GM21381 (cell line): Measurements from ENCODE around the gene NAGS.
"Not testable (repeated sequence)": the region's sequence is repeated elsewhere in the genome, so short reads cannot be mapped to it uniquely, and the experiment has no call there.

Experiments
- ATAC-seq: cut with Tn5 transposase; IDR thresholded peaks from one replicate; pipeline ENCODE4 v1.9.1; 2021; ENCODE audit warnings: mild to moderate bottlenecking, moderate library complexity; ENCODE audit not compliant: unreplicated experiment

Gene NAGS

GRCh38 chr17:43983515-43984411 lies 20.7 kb upstream of the NAGS start:
- no peak for ATAC-seq

- no peak for ATAC-seq
These were observed 19.9 kb upstream of the NAGS start for GRCh38 chr17:43984521-43984920.

DNA sequence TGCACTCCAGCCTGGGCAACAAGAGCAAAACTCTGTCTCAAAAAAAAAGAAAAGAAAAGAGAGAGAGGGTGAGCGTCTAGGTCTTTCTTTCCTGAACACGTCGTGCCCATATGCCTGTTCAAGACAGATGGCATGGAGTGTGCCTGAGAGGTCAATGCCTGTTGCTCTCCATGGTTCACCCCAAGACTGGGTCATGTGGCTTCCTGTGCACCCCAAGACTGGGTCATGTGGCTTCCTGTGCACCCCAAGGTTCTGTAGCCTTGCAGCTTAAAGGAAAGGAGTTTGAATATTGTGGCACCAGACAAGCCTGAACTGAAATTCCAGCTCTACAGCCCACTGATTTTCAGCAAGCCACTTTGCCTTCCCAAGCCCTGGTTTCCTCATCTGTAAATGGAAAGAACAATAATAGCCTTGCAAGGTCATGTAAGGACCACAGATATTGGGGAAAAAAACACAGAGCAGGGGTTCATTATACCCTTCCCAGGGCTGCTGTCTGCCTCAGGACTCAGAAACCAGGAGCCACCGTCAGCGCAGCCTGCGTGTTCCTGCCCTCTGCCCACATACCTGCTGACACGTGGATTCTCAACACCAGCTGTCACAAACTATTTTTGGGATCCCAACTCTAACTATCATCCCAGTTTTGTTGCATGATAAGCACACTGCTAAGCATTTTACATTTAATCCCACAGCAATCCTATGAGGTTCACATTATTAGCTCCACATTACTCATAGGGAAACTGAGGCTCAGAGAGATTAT lies 18.0 kb upstream of the NAGS start:
- no peak for ATAC-seq

DNA sequence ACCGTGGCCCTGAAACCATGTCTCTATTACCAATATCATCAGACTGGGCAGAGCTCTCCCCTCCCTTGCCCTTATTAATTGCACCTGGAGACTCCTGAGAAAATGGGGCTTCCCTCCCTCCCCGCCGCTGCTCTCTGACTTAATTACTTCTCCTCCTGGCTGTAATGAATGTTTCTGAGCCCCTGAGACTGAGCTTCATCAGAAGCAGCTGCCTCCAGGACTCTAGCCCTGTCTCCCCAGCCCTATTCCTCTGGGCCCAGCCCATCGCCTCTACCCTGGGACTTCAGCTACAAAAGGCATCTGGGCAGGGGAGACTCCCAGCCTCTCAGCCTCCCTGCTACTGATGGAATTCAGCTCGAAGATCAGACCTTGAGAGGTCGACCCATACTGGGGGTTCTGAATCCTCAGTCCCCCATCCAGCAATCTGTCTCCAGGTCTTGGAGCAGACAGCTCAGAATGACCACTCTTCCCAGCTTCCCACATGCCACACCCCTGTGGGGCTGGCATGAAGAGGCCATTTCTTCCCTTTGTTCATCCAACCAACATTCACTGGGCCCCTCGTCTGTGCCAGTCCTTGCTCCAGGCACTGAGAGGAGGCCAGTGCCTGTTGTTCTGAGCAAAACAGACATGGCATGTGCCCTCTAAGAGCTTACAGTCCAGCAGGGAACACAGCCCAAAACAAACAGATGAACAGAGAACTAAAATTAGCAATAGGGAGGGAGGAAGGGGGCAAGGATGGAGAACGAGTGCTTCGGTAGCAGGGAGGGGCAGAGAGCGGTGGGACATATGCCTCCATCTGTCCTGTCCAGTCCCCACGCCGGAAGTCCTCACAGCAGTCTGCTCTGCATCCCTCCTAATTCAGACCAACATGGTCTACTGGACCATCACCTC lies 17.0 kb upstream of the NAGS start:
- ATAC-seq: no peak

- ATAC-seq: no peak
These were observed 16.1 kb upstream of the NAGS start for GRCh38 chr17:43988301-43988700.

DNA sequence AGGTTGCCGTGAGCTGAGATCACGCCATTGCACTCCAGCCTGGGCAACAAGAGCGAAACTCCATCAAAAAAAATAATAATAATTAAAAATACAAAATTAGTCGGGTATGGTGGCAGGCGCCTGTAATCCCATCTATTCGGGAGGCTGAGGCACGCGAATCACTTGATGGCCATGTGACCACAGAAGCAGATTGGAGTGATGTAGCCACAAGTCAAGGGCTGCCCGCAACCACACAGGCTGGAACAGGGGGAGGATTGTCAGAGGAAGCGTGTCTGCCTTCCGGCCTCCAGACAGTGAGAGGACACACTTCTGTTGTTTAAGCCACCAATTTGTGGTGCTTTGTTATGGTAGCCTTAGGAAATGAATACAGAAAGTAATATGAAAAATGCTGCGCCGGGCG lies 11.8 kb upstream of the NAGS start:
- ATAC-seq: no peak

- ATAC-seq: no peak
These were observed 9.9 kb upstream of the NAGS start for GRCh38 chr17:43994272-43995149.

GRCh38 chr17:43995150-43995471 lies 9.3 kb upstream of the NAGS start:
- ATAC-seq: no peak

DNA sequence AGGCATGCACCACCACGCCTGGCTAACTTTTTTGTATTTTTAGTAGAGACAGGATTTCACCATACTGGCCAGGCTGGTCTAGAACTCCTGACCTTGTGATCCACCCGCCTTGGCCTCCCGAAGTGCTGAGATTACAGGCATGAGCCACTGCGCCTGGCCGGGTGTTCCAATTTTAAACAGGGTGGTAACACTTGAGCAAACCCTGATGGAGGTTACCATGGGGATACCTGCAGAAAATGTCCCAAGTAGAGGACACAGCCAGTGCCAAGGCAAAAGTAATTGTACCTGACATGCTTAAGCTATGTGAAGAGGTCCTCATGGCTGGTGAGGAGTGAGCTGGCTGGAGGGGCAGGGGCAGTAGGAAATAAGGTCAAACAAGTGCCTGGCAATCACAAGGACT lies 7.2 kb upstream of the NAGS start:
- not testable (repeated sequence) for ATAC-seq

GRCh38 chr17:43998552-43998951 lies 5.9 kb upstream of the NAGS start:
- no peak for ATAC-seq

DNA sequence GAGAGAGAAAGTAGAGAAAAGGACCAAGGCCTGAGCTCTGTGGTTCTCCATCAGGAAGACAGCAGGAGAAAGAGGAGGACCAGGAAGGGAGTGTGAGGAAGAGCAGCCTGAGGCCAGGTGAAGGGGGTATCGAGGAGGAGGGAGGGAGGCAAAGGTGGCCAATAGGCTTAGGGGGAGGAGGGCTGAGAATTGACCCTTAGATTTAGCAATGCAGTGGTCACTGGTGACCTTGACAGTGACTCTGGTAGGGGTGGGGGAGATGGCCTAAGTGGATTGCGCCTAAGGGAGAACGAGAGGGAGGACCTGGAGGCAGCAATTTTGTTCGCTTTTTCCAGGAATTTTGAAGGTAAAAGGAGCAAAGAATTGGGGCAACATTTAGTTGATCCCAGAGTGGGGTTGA lies 5.4 kb upstream of the NAGS start:
- no peak for ATAC-seq

- ATAC-seq: no peak
These were observed 4.1 kb upstream of the NAGS start for GRCh38 chr17:44000141-44000860.

- ATAC-seq: no peak
These were observed 3.5 kb upstream of the NAGS start for GRCh38 chr17:44000871-44001460.

GRCh38 chr17:44001461-44001920 lies 2.9 kb upstream of the NAGS start:
- no peak for ATAC-seq

GRCh38 chr17:44002141-44002848 lies 2.1 kb upstream of the NAGS start:
- ATAC-seq: no peak

DNA sequence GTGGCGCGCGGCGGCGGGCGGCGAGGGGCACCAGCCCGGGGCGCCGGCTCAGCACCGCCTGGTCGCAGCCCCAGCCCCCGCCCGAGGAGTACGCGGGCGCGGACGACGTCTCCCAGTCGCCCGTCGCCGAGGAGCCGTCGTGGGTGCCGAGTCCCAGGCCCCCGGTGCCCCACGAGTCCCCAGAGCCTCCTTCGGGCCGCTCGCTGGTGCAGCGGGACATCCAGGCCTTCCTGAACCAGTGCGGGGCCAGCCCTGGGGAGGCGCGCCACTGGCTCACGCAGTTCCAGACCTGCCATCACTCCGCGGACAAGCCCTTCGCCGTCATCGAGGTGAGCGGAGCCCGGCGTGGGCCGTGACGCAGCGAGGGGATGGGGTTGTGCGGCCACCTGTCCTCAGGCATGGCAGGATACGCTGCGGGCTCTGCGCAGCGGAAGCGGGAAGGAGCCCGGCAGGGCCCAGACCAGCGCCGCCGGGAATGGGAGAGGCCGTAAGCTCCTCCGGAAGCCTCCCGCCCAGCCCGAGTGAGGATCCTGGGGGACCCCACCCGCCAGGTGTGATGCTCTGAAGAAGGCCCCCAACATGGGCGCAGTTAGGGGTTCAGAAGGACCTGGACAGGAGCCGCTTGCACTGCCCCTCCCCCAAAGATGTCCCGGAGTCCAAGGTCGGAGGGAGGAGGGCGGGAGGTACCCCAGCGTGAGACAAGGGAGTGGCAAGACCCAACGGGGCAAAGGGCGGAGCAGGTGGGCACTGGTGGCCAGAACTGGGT lies 522 bp downstream of the NAGS start:
- no peak for ATAC-seq

DNA sequence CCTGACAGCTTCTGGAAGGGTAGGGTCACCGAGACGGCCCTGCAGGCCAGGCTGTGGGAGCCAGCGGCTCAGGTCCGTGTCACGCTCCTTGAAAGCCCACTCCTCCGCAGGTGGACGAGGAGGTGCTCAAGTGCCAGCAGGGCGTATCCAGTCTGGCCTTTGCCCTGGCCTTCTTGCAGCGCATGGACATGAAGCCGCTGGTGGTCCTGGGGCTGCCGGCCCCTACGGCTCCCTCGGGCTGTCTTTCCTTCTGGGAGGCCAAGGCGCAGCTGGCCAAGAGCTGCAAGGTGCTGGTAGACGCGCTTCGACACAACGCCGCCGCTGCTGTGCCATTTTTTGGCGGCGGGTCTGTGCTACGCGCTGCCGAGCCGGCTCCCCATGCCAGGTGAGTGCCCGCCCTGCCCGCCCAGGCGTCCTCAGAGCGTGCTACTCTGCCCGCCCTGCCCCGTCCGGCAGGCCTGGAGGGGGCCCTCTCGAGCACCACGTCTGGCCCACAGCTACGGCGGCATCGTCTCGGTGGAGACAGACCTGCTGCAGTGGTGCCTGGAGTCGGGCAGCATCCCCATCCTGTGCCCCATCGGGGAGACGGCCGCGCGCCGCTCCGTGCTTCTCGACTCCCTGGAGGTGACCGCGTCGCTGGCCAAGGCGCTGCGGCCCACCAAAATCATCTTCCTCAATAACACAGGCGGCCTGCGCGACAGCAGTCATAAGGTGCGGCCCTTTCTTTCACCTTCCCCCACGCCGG lies 1.3 kb downstream of the NAGS start:
- no peak for ATAC-seq
